GM21360 (cell line): ENCODE results near the gene UQCRH.
"Not testable (repeated sequence)": the region's sequence is repeated elsewhere in the genome, so short reads cannot be mapped to it uniquely, and the experiment has no call there.

ENCODE experiments used
- ATAC-seq: cut with Tn5 transposase; IDR thresholded peaks from one replicate; pipeline ENCODE4 v1.9.1; 2021; ENCODE audit warnings: mild to moderate bottlenecking, moderate library complexity; ENCODE audit not compliant: unreplicated experiment

Gene UQCRH

DNA sequence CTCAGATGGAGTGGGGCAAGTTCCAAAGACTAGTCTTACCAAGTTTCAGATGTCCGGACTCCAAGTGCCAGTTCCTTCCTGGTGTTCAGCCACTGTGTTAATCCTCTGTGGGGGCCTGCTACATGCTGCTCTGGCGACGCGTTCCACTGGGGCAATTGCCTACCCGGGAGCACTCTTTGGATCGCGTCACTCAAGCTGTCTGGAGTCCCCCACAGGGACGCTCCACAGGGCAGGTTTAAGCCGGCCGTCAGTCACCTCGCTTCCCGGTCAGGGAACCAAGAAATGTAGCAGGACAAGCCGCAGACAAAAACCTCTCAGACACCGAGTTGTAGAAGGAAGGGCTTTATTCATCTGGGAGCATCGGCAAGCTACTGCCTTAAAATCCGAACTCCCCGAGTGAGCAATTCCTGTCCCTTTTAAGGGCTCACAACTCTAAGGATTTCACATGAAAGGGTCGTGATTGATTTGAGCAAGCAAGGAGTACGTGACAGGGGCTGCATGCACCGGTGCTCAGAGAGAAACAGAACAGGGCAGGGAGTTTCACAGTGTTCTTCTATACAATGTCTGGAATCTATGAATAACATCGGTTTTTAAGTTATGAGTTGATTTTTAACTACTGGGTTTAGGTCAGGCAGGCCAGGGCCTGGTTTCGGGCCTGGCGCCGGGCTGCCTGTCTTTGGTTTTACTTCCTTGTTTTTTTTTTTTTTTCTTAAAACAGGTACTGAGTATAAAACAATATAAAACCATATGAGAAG is 28.5 kb downstream of the UQCRH start:
- ATAC-seq: not testable (repeated sequence)

DNA sequence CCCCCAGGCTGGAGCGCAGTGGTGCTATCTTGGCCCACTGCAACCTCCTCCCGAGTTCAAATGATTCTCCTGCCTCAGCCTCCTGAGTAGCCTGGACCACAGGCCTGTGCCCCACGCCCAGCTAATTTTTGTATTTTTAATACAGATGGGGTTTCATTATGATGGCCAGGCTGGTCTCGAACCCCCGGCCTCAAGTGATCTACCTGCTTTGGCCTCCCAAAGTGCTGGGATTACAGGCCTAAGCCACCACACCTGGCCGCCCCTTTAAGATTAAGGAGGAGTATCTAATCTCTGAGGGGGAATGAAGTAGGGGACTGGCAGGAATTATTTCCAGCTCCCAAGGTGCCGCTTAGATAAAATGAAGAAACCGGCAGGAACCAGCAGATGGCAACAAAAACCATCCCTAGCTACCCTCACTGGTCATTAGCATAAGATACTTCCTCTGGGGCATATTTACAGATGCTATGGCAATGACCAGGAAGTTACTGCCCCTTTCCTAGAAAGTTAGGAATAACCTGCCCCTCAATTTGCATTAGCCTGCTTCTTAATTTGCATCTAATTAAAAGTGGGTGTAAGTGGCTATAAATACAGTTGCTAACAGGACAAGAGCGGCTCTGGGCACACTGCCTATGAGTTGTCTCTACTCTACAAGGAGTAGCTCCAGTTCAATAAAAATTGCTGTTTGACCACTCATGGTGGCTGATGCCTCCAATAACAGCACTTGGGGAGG is 30.0 kb downstream of the UQCRH start:
- peak; percentile 43 for ATAC-seq

DNA sequence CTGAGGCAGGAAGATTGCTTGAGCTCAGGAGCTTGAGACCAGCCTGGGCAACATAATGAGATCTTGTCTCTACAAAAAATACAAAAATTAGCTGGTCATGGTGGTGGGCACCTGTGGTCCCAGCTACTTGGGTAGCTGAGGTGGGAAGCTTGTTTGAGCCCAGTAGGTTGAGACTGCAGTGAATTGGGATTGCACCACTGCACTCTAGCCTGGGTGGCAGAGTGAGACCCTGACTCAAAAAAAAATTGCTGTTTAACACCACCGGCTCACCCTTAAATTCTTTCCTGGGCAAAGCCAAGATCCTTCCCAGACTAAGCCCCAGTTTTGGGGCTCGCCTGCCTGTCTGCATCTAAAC is 30.5 kb downstream of the UQCRH start:
- ATAC-seq: peak; percentile 5

DNA sequence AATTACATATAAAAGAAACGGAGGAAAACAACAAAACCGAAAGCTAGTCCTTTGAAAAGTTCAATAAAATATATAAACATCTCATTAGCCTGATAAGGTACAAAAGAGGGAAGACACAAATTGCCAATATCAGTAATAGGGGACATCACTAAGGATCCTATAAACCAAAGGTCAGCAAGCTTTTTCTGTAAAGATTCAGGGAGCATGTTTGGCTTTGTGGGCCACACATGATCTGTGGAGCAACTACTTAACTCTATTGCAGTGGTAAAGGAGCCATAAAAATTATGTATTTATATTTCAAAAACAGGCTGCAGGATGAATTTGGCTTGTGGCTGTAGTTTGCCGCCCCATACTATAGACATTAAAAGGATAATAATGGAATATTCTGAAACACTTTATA is 31.6 kb downstream of the UQCRH start:
- no peak for ATAC-seq

DNA sequence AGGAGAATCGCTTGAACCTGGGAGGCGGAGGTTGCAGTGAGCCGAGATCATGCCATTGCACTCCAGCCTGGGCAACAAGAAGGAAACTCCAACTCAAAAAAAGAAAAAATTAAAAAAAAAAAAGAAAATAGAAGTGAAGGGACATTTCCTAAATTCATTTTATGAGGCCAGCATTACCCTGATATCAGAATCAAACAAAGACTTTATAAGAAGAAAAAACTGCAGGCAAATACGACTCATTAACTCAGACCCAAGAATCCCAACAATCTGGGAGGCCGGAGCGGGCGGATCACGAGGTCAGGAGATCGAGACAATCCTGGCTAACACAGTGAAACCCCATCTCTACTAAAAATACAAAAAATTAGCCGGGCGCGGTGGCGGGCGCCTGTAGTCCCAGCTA is 33.9 kb downstream of the UQCRH start:
- not testable (repeated sequence) for ATAC-seq

DNA sequence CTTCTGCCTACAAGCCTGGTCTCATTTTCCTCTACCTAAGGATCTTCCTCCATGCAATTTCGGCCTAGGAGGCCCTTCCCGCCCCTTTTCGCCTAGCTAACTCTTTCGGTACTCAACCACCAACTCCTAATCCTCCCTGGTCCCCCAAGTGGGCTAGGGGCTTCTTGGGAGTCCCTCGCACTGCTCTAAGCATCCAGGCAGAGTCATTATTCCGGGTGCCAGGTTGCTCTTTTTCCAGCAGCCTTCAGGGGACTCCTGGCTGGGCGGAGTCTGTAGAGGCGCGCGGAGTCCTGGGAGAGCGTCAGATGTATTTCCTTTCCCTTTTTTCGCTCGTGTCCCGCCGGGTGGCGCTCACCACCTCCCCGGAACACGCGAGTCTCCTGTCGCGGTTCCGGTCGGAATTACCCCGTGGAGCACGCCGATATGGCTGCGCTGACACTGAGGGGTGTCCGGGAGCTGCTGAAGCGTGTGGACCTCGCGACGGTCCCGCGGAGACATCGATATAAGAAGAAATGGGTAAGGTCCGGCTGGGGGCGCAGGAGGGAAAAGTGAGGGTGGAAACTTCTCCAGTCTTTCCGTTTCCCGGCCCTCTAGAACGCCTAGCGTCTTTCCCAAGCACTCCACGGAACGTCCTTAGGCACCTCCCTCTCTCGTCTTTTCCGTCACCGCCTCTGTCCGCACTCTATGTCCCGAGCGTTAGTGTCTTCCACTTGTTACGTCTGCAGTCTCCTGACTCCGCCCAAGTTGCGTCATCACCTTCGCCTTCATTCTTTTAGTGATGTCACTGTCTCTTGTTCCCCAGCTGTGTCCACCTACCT is 37.1 kb downstream of the UQCRH start, which contains the start of gene NSUN4:
Gene NSUN4 (plus strand): TSS at position 404 of the 818 bp plus-strand sequence. CDS start 20 bp downstream, at position 424.
- peak; percentile 76 for ATAC-seq

DNA sequence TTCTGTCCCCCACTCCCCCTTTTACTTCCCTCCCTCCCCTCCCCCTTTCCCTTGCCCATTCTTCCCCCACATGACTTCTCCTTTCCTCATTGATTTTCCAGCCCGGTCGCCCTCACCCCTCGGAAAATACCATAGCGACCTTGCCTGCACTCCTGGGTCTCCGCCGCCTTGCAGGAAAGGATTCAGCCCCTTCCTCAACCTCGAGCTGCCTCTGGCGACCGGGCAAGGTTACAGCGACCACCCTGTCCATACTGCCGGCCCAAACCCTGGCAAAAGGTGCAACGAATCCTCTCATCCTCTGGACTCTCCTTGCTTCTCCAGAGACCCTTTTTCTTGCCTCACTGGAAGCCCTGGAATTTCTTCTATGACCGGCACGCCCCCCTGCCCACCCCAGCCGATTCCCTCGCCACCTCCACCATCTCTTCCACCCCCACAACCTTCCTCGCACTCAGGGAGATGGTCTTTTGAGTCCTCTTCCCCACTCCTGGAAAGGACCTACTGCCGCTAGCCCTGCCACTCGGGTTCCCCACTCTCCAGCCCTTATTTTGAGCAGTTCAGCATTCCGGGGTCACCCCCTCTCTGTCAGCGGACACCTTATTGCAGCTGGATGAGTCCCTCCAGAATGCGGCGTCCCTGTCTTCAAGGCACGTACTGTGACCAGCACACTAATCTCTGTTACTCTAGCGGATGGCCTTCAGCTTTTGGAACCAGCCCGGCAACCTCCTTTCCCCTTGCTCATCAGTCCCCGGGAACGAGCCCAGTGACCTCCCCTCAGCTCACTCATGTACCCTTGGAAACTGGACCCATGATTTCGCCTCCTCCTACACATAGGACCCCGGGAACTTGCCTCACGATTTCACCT is 38.0 kb downstream of the UQCRH start:
- ATAC-seq: no peak

DNA sequence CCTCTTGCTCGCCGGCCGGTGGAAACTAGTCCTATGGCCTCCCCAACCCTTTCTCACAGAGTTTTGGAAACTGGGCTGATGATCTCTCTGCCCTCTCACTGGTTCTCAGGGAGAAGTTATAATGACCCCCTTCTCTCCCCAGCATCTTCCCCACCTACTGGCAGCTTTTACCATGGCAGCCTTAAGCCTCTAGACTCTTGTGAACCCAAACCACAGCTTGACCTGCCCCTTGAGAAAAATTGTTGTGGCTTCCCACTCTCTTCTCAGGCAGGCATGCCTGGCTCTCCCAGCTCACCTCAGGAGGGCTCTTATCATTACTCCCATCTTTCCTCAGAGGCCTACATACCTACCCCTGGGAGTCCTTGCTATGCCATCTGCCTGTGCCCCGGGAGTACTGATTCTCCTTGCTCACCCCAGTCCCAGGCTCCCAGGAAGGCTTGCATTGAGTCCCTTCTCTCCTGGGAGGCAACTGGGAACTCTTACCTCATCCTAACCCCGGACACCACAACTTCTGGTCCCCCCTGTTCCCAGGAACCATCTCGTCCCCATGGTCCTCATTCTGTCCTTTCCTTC is 38.7 kb downstream of the UQCRH start:
- ATAC-seq: no peak

DNA sequence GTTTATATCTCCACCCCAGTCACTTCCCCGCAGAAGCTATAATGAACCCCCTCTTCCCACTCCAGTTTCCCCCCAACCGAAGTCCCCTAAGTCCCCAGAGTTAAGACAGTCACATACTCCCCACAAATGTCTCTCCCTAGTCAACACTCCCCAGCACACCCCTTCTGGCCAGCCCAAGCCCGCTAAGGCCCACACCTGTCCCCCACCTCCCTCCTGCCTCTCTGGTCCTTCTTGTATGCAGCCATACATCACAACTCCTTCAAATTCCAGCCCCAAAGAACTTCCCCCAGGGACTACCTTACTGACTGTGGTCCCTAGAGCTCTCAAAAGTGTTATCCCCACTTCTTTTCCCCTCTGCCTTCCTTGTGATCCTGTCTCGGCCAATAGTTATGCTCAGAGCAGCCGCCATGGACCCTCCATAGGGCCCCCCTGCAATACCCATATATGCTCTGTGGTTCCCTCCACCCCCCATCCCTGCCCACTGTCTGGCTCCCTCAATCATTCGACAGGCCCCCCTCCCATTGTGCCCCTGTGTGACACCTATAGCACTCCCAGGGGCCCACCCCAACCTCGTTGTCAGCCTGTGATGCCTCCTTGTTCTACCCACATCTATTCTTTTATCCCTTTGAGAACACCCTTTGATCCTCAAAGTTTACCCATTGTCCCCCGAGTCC is 39.3 kb downstream of the UQCRH start:
- ATAC-seq: no peak

DNA sequence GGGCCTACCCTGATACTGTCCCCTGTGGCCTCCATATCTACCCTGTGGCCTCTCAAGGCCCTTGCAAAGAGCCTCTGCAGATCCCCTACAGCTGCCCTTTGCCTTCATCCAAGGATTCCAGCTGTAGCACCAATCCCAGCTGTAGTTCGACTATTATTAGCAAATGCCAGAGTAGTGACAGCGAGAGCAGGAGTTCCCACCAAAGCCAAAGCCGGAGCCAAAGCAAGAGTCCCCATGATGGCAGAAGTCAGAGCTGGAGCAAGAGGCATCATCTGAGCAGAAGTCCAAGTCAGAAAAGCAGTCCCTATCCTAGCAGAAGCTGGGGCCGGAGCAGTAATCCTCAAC is 39.8 kb downstream of the UQCRH start:
- ATAC-seq: no peak

DNA sequence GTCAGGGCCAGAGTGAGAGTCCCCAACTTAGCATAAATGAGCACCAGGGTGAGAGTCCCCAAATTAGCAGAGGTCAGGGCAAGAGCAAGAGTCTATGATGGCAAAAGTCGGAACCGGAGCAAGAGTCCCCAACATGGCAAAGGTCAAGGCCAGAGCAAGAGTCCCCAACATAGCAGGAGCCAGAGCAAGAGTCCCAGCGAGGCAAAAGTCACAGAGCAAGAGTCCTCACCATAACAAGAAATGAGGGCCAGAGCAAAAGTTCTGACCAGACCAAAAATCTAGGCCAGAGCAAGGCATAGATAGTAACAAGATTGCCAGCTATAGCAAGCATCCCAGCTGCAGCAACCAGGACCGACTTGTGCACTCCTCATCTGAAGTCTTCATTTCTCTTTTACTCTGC is 40.2 kb downstream of the UQCRH start:
- no peak for ATAC-seq

DNA sequence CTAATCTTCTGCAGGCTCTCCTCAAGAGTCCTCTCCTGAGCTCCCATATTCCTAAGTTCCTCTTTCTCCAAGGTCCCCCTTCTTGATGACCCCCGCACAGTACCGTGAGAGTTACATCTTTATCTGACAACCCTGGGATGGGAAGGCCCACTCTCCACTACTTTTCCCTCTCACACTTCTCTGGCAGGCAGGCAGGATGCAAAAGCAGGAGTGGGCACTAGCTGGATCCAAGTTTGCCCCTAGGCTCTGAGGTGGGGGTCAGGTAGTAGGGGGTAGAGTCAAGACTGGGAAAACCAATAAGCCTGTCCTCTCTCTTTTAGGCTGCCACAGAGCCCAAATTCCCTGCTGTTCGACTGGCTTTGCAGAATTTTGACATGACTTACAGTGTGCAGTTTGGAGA is 41.0 kb downstream of the UQCRH start:
- no peak for ATAC-seq

DNA sequence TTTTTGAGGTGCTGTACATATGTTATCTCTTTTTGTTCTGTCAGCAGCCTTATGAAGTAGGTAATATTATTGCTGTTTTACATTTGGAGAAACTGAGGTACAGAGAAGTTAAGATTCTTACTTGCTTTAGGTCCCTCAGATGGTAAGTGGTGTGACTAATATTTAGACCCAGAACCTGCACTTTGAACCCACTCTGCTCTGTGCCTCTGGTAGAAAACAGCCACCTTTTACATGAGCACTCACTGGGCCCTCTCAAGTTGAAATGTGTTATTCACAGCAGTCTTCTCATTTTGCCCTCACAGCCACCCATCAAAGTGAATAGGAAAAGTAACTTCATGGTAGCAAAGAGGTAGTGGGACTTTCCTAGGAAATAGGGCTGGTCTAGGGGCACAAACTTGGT is 41.8 kb downstream of the UQCRH start:
- ATAC-seq: no peak

DNA sequence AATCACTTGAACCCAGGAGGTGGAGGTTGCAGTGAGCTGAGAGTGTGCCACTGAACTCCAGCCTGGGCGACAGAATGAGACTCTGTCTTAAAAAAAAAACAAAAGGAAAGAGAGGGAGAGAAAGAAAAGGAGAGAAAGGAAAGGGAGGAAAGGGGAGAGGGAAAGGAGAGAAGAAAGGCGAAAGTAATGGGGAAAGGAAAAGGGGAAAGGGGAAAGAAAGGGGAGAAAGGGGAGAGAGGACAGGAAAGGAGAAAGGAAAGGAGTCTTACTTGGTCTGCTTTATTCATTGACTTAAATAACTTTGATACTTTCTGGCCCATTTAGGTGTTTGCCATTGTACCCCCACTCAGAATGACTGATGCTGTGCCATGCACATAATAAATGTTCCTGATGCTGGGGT is 48.9 kb downstream of the UQCRH start:
- no peak for ATAC-seq

DNA sequence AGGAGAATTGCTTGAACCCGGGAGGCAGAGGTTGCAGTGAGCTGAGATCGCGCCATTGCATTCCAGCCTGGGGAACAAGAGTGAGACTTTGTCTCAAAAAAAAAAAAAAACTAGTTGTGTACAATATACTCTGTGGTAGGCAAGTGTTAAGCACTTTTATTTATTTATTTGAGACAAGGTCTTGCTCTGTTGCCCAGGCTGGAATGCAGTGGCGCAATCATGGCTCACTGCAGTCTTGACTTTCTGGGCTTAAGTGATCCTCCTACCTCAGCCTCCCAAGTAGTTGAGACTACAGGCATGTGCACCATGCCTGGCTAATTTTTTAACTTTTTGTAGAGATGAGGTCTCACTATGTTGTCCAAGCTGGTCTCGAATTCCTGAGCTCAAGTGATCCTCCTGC is 52.4 kb downstream of the UQCRH start:
- not testable (repeated sequence) for ATAC-seq

DNA sequence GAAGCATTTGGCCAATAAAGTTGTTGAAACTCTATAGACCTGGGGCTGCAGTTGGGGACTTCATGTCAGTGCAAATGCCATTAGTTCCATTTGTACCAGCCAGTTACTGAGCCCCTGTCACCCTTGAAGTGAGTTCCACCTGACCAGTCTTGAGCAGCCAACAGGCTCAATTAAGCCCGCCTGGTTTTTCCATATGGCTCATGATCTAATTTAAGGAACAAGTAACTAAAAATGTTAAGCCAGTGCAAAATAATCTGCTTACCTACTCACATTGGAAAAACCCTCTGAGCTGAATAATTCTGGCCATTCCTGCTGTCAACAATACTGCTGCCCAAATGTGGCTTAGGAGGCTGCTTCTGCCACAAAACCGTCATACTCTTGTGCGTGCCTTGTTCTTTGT is 58.7 kb downstream of the UQCRH start:
- no peak for ATAC-seq

DNA sequence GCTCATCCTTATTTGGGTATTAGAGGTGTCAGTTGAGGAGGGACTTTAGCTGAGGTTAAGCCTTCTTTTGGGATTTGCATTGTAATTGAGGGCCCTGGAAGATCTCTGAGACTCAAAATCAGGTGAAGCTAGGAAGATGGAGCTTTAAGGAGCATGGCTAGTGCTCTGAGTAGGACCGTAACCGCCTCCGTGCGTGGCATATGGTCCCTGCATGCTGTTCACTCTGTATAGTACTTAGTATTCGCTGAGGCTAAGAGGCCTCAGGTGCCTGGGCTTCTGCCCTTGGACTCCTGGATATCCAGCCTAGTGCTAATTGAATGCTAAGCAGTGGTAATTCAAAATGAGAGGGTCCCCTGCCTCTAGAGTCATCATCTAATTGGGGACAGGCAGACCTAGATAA is 59.6 kb downstream of the UQCRH start:
- no peak for ATAC-seq

DNA sequence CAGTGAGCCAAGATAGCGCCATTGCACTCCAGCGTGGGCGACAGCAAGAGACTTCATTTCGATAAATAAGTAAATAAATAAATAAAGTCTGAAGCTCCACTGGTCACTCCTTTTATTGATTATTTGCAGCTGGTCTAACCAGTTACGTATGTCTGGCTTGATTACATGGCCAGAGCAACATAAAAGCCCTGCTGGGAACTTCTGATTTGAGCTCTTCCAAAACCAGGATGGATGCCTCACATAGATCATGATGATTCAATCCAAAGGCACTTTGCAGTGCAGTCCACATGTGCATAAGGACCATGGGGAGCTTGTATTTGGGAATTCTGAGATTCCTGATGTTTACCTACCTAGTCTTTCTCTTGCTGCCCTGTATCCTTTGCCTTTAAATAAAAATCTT is 61.1 kb downstream of the UQCRH start:
- ATAC-seq: no peak

DNA sequence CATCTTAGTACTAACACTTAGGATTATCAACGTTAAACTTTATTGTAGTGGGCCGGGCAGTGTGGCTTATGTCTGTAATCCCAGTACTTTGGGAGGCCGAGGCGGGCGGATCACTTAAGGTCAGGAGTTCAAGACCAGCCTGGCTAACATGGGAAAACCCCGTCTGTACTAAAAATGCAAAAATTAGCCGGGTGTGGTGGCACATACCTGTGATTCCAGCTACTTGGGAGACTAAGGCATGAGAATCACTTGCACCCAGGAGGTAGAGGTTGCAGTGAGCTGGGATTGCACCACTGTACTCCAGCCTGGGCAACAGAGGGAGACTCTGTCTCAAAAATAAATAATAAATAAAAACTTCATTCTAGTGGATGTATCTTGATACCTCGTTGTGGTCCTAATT is 62.3 kb downstream of the UQCRH start:
- ATAC-seq: not testable (repeated sequence)
